Fibroblast of the conjunctiva (primary cell): ENCODE measurements around the gene PAX3.

Experiments used
- DNase-seq: peaks from one replicate; pipeline ENCODE4 v3.0.0-alpha.2; 2010; ENCODE audit warnings: low read depth

PAX3 gene

GRCh38 chr2:222310747-222311318 is 12.0 kb upstream of the PAX3 start:
- DNase-seq: no peak

- no peak for DNase-seq
Measured at GRCh38 chr2:222309766-222310165, 11.0 kb upstream of the PAX3 start.

GRCh38 chr2:222309361-222309760 is 10.6 kb upstream of the PAX3 start:
- DNase-seq: no peak

GRCh38 chr2:222307978-222308730 is 9.4 kb upstream of the PAX3 start:
- DNase-seq: no peak

- DNase-seq: no peak
Measured at GRCh38 chr2:222307143-222307756, 8.5 kb upstream of the PAX3 start.

GRCh38 chr2:222306393-222307142 is 7.8 kb upstream of the PAX3 start:
- no peak for DNase-seq

- no peak for DNase-seq
Measured at GRCh38 chr2:222305516-222306392, 7.0 kb upstream of the PAX3 start.

GRCh38 chr2:222304737-222305515 is 6.1 kb upstream of the PAX3 start:
- no peak for DNase-seq

- no peak for DNase-seq
Measured at GRCh38 chr2:222303828-222304736, 5.3 kb upstream of the PAX3 start.

- no peak for DNase-seq
Measured at GRCh38 chr2:222303045-222303827, 4.4 kb upstream of the PAX3 start.

GRCh38 chr2:222302178-222303018 is 3.6 kb upstream of the PAX3 start:
- DNase-seq: no peak

GRCh38 chr2:222301796-222302118 is 3.0 kb upstream of the PAX3 start:
- DNase-seq: no peak

- no peak for DNase-seq
Measured at GRCh38 chr2:222301053-222301795, 2.4 kb upstream of the PAX3 start.

GRCh38 chr2:222300726-222301052 is 1.9 kb upstream of the PAX3 start:
- DNase-seq: no peak

- DNase-seq: no peak
Measured at GRCh38 chr2:222299906-222300725, 1.3 kb upstream of the PAX3 start.

GRCh38 chr2:222298001-222298310 is 842 bp downstream of the PAX3 start:
- DNase-seq: no peak

GRCh38 chr2:222297600-222297935 is 1.2 kb downstream of the PAX3 start:
- DNase-seq: no peak
